ENCODE data around the gene CPB2. TPM values are rescaled to one million over a fixed set of nuclear protein-coding genes. Genes with fewer than 3 reads are reported as not detected.
A peak's percentile ranks its signal among the peaks of the same experiment; 100 is the strongest.

CPB2 gene
- total and polyA plus RNA-seq, 8 donors = 0.17 to 18.4 (median 0.35) TPM

DNA sequence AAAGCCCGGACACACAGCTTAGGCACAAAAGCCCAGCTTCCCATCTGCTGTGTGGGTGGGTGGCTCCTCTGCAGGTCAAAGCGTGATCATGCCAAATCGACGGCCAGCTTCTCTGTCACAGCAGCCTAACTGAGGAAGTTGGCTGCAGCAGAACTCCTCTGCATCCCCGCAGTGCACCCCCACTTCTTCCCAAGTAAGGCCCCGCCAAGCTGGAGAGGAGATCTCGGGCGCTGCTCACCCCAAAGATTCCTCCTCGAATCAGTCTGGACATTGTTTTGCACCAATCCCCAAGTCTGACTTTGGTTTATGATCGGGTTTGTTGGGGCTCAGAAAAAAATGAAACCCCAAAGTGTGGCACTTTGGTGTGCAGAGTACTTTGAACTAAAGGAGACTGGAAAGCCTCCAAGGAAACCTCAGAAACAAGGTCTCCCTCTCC, 19.7 kb upstream of the CPB2 start:
- no peak overlapping the region for H3K4me3 ChIP-seq

DNA sequence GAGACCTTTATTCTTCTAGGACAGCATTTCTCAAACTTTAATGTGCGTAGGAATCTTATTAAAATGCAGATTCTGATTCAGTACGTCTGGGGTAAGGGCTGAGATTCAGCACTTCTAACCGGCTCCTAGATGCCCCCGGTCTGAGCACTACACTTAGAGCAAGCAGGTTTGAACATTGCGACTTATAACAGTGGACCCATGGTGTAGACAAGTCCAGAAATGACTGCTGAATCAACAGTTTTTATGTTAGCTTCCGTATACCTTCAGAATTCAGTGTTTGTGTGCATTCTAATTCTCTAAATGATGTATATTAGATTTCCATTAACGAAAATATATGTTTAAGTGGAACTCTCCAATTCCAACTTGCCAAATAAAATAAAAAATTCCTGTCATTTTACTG, 17.5 kb upstream of the CPB2 start:
- ATAC-seq (no peak), DNase-seq (no peak)
- intact Hi-C loops (cut with DNase I) = no loop called here
- Histone ChIP-seq H3K36me3 (peaks cover 0 to 16% of the 10 kb centered on the region in 2 donors), H3K4me3 (no peak overlapping the region), H3K27ac (no peak overlapping the region), H3K27me3 (no peaks in the 10 kb centered on the region), H3K9me3 (no peaks in the 10 kb centered on the region), H3K4me1 (peaks cover 0 to 35% of the 10 kb centered on the region in 2 donors)
- TF ChIP-seq, protein P1, sequence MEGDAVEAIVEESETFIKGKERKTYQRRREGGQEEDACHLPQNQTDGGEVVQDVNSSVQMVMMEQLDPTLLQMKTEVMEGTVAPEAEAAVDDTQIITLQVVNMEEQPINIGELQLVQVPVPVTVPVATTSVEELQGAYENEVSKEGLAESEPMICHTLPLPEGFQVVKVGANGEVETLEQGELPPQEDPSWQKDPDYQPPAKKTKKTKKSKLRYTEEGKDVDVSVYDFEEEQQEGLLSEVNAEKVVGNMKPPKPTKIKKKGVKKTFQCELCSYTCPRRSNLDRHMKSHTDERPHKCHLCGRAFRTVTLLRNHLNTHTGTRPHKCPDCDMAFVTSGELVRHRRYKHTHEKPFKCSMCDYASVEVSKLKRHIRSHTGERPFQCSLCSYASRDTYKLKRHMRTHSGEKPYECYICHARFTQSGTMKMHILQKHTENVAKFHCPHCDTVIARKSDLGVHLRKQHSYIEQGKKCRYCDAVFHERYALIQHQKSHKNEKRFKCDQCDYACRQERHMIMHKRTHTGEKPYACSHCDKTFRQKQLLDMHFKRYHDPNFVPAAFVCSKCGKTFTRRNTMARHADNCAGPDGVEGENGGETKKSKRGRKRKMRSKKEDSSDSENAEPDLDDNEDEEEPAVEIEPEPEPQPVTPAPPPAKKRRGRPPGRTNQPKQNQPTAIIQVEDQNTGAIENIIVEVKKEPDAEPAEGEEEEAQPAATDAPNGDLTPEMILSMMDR (IDR thresholded peaks at IDR 0.05) = no peak

More for the DNA sequence above, 19.7 kb upstream of the CPB2 start:
- ATAC-seq = no peak
- Histone ChIP-seq H3K27ac (no peak overlapping the region), H3K36me3 (peaks cover 0 to 39% of the 10 kb centered on the region in 2 donors), H3K4me1 (peaks cover 0 to 35% of the 10 kb centered on the region in 2 donors), H3K9me3 (no peaks in the 10 kb centered on the region), H3K27me3 (no peaks in the 10 kb centered on the region)
- TF ChIP-seq, protein P1 (IDR thresholded peaks at IDR 0.05) = no peak
- DNase-seq = peak in 2 of 4 donors; percentile 51 to 62
- intact Hi-C loops (cut with DNase I) = no loop called here

DNA sequence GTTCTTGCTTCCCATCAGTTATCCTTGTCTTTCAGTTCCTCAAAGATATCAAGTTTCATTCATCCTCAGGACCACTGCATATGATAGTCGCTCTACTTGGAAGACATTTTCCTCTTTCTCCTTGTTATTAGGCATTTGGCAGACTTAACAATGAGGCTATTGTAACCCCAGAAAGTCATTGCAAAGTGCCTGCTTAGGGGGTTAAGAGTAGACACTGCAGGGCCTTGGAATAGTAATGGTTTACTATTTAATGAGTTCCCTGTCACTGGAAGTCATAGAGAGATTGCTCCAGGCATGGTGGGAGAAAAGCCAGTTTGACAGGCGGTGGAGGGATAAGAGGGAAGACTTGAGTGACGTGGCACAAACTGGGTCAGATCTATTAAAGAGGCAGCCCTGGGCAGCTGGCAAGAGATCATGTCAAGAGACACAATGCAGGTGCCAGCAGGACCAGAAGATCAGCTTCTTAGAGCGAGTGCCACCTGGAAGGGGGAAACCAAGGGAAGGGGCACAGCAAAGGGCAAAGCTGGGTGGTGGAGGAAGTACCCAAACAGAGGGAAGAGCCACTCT, 16.8 kb upstream of the CPB2 start:
- ATAC-seq = no peak
- peaks cover 0 to 10% of the 10 kb centered on the region in 2 donors for H3K36me3 ChIP-seq

DNA sequence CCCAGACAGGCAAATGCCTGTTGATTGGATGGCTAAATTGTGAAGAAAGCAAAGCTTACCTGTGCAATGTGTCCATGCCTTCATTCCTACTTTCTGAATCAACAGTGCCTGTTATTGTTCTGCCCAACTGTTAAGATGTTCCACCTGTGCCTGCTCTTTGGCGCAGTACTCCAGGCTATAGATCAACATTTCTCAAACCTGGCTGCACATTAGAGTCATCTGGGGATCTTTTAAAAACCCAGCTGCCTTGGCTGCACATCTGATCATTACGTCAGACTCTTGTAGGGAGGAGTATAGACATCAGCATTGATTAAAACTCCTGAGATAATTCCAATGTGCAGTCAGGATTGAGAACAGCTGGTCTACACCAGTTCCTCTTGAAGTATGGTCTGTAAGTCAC, 16.2 kb upstream of the CPB2 start:
- intact Hi-C loops (cut with DNase I) = no loop called here
- no peak overlapping the region for H3K27ac ChIP-seq
- no peaks in the 10 kb centered on the region for H3K27me3 ChIP-seq
- peaks cover 0 to 4% of the 10 kb centered on the region in 2 donors for H3K36me3 ChIP-seq
- TF ChIP-seq, protein P1 (IDR thresholded peaks at IDR 0.05) = no peak
- no peak overlapping the region for H3K4me3 ChIP-seq
- H3K9me3 ChIP-seq = no peaks in the 10 kb centered on the region
- peaks cover 0 to 25% of the 10 kb centered on the region in 2 donors for H3K4me1 ChIP-seq
- ATAC-seq = no peak
- DNase-seq = no peak

More for the DNA sequence above, 16.8 kb upstream of the CPB2 start:
- Histone ChIP-seq H3K9me3 (no peaks in the 10 kb centered on the region), H3K4me1 (peaks cover 0 to 30% of the 10 kb centered on the region in 2 donors), H3K27me3 (no peaks in the 10 kb centered on the region), H3K27ac (no peak overlapping the region), H3K4me3 (no peak overlapping the region)
- intact Hi-C loops (cut with DNase I) = no loop called here
- DNase-seq = no peak
- TF ChIP-seq, protein P1 (IDR thresholded peaks at IDR 0.05) = no peak

DNA sequence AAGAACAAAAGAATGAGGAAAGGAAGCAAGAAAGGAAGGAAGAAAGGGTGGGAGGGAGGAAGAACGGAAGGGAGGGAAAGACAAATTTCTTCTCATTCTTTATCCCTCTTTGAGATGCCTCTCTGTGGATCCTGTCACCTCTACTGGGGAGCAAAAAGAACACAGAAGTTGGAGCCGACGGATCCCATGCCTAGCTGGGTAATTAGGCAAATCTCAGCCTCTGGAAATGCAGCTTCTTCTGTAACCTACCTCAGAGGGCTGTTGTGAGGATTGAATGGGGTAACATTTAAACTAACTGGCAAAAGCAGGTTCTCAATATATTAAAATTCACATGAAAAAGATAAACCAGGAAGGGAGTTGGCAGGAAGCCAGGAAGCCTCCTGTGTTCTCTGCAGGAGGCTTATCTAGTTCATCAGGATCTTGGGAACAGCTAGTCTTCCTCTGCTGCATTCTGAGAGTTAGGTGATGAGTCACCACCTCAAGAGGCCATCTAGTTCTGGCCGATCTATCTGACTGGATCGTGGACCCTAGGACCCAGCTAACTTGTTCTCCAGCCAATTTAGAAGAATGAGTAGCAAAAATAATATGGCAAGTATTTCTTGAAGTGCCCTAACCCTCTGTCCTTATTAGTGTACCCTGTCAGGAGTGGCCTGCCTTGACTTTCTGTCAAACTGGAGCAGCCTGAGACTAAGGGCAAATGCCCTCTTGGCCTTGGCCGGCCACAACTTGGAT, 15.2 kb upstream of the CPB2 start:
- peak; percentile 90 for ATAC-seq
- no peak overlapping the region for H3K4me3 ChIP-seq
- H3K36me3 ChIP-seq = no peaks in the 10 kb centered on the region
- H3K4me1 ChIP-seq = peaks cover 0 to 15% of the 10 kb centered on the region in 2 donors
- no peaks in the 10 kb centered on the region for H3K27me3 ChIP-seq
- no peaks in the 10 kb centered on the region for H3K9me3 ChIP-seq
- intact Hi-C loops (cut with DNase I) = no loop called here
- H3K27ac ChIP-seq = peak overlapping the region in 1 of 2 donors; percentile 26
- DNase-seq = peak in 1 of 4 donors; percentile 43
- TF ChIP-seq, protein P1 (IDR thresholded peaks at IDR 0.05) = no peak

Data from left lung (tissue), 10 donors.